HG03066 (cell line): ENCODE results near the gene PLCD1.
A peak's percentile ranks its signal among the peaks of the same experiment; 100 is the strongest.
"Not testable (repeated sequence)": the region's sequence is repeated elsewhere in the genome, so short reads cannot be mapped to it uniquely, and the experiment has no call there.

Experiments
- ATAC-seq: cut with Tn5 transposase; IDR thresholded peaks from one replicate; pipeline ENCODE4 v1.9.1; 2021; ENCODE audit warnings: low read depth; ENCODE audit not compliant: unreplicated experiment

Gene PLCD1

DNA sequence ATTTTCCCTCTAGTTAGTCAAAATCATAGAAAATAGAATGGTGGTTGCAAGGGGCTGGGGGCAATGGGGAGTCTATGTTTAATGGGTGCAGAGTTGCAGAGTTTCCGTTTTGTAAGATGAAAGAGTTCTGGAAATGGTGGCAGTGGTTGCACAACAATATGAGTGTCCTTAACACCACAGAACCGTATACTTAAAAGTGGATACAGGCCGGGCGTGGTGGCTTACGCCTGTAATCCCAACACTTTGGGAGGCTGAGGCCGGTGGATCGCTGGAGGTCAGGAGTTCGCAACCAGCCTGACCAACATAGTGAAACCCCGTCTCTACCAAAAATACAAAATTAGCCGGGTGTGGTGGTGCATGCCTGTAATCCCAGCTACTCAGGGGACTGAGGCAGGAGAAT, 41.1 kb downstream of the PLCD1 start:
- ATAC-seq, result not testable (repeated sequence)

DNA sequence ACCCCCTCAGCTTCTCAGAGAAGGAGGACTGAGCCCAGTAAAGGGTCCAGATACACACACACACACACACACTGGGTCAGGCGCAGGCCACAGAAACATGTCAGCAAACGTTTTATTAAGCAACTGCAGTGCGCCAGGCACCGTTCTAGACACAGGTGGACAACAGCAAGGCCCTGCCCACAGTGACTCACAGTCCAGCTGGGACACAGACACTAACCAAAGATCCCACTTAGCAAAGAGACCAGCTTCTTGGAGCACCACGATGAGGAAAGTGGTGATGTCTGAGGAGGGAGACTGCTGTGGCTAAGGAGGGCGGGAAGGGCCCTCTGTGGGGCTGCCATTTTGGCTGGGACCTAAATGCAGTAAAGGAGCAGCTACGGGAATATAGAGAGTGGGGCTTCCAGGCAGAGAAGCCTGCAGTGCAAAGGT, 41.7 kb downstream of the PLCD1 start:
- ATAC-seq, result no peak

DNA sequence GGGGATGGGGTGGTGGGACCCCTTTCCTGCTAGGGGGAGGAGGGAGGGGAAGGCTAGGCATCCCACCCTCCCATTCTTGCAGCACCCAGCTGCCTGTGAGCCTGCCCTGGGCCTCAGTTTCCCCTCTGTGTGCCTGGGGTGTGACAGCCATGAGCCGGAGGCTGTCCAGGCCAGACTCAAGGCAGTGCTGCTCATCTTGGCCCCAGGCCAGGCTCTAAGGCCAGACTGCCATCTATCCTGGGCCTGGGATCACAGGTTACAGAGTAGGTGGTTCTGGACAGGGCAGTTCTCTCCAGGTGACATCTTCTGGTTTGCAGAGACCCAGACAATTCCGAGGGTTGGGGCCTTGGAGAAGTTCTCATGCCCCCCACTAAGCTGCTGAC, 42.1 kb downstream of the PLCD1 start:
- no peak for ATAC-seq

DNA sequence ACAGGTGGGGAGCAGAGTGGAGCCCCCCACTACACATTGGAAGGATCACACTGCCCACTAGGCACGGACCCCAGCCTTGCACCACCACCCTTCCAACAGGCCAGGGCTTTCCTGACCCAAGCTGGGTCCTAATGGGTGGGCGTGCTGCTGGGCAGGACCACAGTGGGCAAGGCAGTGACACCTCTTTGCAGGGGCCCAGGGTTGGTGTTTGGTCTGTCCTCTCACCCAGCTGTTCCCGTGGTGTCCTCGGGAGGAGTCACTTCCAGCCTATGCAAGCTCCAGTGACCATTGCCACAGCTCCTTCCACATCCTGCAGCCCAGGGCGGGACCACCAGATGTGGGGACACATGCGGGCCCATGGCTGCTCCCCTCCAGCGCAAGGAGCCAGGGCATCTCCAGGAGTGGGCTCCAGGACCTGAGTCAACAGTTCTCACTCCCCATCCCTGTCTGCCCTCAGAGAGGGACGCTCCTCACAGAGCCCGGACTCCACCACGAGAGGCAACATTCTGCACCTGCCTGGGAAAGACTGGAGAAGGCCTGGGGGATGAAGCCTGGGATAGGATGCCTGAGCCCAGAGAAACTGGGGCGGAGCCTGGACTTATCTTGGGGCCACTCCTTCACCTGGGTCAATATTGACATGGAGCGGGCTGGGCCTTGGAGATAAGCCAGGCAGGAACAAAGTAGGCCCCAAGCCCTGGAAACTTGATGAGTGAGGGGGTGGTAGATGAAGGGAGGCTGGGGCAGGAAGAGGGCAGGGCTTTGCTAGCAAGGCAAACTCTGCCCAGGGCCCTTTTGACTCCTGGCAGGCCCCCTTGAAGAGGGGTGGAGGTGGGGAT, 42.7 kb downstream of the PLCD1 start:
- no peak for ATAC-seq

DNA sequence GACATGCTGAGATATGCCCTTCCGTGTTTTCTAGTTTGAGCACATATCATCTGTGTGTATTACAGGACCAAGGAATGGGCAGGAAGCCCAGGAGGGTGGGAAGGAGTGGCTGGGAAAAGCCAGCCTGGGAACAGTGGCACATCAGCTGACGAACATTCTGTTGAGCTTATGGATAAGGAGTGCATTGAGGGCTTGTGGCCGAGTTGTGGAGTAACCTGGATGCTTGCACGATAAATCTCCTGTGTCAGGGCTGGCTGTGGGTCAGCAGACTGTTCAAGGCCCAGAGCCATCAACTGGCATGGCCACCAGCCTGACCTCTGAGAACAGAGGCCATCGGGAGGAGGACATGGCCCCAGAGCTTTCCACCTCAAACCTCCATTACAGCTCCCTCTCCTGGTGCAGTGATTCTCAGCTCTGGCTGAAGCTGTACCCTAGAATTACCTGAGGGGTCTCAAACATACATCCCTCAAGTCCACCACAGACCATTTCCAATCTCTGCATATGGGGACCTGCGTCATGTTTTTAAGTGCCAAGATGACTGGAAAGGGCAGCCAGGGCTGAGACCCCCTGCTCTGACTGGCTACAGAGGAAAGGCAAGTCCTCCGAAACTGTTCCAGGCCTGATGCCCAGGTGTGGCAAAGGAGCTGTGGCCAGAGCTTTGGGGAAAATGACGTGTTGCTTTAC, 43.7 kb downstream of the PLCD1 start:
- ATAC-seq, result no peak

DNA sequence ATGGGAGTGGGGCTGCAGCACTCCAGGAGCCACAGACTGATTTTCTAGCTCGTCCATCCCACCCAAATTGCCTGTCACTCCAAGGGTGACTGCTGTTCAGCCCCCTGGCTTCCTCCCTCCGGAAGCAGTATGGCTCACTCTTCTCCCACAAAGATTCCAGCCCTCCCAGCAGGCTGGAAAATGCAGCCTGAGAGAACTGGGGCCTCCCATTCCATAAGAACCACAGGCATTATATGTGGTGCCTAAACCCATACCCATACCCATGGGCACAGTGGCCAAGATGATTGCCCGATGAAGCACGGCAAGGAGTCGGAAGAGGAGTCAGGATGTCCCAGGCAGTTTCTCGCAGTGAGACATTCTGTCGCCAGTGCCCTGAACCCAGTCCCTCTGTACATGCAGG, 44.8 kb downstream of the PLCD1 start:
- ATAC-seq, result no peak

DNA sequence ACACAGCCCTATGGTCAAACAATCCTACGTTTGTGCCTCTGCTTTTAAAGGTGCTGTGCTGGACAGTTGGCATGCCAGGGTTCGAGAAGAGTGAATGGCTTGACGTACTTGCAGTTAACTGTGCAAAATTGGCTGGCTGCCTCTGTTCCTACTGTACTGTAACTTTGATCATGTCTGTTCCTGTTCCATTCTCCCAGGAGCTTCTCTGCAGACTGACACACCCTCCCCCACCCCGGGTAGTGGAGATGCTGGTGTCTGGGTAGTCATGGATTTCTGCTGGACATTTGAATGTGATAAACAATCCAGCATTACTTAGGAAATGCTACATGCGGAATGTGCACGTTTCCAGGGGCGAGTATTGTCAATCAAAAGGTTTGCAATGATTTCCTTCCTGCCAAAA, 45.4 kb downstream of the PLCD1 start:
- no peak for ATAC-seq

DNA sequence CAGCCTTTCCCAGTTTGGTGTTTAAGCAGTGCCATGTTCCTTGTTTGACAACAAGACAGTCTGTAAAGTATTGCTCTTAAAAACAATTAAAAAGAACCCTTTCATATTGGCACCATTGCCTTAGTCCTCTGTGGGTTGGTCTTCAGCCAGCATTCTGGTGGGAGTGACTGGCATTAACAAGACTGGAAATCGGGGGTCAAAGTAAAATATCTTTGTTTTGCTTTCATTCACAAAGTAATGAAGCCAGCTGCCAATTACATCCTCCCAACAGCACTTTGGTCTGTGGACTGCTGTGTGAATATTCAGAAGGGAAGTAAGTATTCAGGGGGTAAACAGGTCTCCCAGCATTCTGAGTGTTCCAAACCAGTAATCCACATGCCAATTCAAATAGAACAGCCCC, 47.1 kb downstream of the PLCD1 start:
- no peak for ATAC-seq

DNA sequence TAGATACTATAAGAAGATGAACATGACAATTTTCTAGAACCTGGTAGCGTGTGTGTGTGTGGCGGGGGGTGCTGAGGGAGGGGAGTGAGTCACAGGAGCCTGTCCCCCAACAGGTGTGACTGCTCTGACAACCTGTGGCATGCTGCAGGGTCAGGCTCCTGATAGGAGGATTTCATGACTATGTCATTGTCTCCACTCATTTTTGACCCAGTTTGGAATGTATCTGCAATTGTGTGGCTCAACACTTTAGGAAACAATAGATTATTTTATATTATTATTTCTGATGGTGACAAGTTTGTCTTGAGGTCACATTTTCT, 48.1 kb downstream of the PLCD1 start:
- no peak for ATAC-seq

DNA sequence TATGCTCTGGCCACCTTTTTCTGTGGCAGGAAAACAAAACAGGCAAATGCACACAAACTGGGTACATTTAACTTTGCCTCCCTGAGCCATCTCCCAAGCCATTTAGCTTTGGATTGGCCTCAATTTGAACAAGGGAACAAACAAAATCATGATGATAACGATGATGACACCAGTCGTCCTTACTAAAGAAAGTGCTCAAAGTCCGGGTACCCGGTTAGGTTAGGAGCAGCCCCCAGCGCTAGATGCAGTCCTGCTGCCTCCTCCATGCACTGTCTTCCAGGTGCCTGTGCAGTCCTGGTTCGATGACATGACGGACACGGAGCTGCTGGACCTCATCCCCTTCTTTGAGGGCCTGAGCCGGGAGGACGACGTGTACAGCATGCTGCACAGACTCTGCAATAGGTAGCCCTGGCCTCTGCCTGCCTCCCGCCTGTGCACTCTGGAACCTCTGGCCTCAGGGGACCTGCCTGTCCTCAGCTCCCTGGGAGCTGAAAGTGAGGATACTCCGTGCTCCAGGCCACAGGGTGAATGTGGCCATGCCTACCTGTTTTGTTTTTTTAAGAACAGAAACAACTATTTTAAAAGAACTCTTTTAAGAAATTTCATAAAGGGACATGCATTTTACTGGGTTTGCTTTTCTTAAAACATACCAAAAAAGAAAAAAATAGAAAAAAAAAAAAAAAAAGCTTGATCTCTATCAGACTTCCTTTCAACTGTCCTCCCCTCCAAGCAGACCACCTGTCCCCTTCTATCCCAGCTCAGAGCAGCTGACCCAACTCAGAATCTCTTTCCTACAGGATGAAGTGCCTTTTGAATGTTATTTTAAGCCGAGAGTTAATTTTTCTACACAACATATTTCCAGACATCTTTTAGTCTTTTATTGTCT, 48.7 kb downstream of the PLCD1 start:
- ATAC-seq, result no peak

DNA sequence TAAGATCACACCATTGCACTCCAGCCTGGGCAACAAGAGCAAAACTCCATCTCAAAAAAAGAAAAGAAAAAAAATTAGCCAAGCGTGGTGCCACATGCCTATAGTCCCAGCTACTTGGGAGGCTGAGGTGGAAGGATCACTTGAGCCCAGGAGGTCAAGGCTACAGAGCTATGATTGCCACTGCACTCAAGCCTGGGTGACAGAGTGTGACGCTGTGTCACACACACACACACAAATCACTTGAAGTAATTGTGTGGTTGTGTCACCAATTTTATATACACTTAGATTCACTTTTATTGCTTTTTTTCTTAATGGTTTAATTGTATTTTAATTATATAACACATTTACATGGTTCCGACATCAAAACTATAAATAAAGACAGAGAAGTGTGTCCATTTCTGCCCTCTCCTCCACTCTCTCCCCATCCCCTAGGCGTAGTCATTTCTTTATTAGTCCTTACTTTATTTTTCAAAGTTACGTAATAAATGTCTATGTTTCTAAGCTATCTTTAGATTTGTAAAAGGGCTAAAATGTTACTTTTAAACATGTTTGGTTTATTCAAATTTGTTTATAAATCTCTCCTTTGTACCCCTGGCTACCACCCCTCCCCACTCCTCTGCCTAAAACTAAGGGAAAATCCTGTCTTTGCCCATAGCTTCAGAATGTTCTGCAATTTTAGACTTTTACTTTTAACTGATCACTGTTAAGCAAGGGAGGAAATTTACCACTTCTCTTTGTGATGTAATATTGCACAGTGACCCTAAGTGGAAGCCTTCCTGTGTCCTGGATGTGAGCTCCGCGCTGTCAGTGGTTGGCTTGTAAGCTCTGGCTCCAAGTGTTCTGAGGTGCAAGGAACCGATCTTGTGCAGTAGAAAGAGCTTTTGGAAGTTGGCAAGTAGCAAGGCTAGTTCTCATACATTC, 49.6 kb downstream of the PLCD1 start:
- no peak for ATAC-seq

DNA sequence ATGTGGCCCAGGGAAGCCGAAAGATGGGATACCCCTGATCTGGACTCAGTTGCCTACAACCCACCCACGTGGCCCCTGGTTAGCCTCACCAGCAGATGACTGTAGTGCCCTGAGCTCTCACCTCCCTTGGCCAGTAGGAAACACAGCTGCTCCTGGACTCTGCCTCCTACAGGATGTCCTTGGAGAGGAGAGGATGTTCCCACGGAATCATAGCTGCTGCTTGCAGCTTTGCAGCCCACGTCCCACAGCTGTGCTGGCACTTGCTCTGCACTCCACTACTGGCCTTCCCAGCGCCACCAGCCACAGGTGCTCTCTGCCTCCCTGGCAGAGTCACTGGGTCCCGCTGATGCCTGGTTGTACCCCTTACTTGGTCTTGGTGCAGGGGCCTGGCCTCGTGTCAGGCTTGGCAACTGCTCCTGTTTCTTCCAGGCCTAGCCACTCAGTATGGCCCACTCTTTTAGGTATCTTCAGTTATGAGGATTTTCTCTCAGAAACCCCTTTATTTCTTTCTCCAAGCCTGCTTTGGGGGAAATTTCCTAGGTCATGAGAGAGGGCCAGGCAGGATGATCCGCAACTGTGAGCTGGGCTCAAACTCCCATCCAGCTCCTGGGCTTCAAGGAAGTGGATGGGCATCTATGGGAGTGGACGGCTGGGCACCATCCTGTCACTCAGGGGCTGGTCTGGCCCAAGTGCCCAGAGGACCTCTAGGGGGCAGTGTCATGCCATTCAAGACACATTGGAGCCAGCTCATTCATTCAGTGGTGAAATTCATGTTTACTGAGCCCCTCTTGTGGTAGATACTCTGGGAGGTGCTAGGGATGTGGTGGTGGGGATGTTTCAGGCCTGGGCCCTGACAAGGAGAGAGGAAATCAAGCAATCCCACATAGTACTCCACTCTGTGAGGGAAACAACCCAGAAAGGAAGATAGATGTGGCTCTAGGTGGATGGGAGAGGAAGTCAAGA, 55.0 kb downstream of the PLCD1 start:
- peak; percentile 98 for ATAC-seq

DNA sequence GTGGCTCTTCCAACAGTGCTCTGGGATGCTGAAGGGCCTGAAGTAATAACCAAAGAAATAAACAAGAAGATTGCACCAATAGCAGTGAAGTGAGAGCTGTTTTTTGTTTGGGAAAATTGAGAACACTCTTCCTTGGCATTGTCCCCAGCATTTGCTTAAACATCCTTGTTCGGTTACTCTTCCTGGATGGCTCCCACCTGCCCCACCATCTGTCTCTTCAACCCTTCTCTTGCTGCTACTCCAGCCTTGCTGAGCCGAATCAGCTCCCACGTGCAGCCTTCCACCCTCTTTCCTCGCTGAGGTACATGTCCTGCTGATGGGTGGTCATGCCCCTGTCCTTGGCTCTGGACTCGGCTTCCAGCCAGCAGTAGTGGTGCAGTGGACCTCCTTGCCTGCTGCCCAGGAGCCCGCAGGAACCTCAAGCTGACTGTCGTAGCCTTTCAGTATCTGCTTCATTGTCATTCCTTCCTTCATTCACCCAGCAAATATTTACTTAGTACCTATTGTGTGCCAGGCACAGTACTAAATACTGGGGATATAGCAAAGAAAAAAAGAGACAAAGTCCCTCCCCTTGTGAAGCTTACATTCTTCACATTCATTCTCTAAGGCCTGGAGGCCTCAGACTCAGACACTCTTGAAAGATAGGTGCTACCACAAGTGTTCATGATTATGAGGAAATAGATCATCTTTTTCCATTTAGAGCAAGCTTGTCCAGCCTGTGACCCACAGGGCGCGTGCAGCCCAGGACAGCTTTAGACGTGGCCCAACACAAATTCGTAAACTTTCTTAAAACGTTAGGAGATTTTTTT, 56.0 kb downstream of the PLCD1 start:
- ATAC-seq, result no peak

DNA sequence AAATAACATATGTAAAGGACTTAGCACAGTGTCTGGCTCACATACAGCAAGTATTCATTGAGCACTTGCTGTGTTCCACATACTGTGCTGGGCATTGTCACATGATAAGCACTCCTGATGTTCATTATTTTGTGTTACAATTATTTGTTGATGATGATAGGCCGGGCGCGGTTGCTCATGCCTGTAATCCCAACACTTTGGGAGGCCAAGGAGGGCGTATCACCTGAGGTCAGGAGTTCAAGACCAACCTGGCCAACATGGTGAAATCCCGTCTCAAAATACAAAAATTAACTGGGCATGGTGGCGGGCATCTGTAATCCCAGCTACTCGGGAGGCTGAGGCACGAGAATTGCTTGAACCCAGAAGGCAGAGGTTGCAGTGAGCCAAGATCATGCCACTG, 57.4 kb downstream of the PLCD1 start:
- ATAC-seq, result not testable (repeated sequence)

DNA sequence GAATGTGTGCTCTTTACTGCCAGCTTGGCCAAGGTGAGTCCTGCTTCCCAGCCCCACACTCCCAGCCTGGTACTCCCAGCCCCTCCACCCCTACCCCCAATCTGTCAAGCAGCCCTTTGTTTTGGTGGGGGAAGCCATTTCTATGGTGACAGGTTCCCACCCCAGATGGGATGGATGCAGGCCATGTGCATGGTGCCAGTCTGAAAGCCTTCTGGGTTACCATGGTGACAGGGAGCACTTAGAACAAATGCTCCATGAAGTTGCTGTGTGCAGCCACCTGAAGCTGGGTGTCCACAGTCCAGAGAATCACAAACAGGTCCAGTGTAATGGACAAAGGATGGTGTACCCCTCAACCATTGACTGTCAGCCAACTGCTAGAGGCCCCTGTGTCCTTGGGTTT, 58.0 kb downstream of the PLCD1 start:
- ATAC-seq, result no peak

DNA sequence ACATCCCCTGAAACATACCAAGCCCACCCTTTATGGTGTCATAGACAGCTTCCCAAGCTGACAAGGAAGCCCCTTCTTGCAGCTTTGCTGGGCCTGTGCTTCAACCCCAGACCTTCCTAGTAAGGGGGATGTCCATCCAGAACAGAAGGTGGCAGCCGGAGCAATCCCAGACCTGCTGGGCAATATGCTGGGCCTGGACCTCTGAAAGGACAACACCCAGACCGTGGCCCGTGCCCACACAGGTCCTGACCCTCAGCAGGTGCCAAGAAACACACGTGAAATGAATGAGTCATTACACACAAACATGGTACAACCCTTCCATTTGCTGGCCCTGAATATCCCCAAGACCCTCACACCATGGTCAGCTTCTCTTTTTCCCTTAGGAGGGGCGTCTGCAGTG, 58.6 kb downstream of the PLCD1 start:
- ATAC-seq, result no peak

DNA sequence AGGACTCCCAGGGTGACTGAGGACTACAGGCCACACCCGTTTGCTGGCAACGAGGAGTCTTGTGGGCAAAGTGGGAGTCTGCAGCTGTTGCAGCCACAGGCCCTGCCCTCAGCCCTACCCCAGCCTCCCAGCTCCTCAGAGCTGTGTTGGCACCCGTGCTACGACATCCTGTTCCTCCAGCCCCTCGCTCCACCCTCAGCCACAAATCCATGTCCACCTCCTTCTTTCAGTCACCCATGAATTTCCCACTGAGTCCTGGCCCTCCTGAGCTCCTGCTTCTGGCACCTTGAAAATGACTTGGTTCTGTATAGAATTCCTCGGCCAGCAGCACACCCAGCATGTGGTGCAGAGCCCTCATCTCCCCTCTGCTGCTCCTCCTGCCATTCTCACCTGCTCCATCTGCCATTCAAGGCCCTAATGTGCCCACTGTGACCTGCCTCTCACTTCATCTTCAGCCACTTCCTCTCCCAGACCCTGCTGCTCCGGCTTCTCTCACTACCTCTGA, 59.8 kb downstream of the PLCD1 start:
- no peak for ATAC-seq
